ENCODE measurements around the gene RAET1E. TPM values are rescaled to one million over a fixed set of nuclear protein-coding genes. Genes with fewer than 3 reads are reported as not detected.

RAET1E gene
- polyA plus RNA-seq, 10 donors = 0.42 to 1.2 (median 0.83) TPM

DNA sequence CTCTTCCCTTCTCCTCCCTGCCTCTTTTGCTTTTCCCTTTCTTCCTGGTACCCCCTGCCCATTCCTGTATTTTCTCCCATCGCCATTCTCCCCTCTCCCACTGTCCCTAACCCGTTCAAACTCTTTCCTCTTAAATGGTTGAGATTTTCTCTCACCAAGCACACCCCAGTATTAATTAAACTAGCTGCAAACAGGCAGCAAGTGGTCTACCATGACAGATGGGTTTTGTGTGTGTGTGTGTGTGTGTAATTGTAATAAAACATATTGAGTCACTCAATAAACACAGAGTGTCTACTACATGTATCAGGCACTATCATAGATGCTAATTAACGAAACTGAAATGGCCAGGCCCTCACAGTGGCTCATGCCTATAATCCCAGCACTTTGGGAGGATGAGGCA lies 6.7 kb downstream of the RAET1E start:
- no peak for DNase-seq

DNA sequence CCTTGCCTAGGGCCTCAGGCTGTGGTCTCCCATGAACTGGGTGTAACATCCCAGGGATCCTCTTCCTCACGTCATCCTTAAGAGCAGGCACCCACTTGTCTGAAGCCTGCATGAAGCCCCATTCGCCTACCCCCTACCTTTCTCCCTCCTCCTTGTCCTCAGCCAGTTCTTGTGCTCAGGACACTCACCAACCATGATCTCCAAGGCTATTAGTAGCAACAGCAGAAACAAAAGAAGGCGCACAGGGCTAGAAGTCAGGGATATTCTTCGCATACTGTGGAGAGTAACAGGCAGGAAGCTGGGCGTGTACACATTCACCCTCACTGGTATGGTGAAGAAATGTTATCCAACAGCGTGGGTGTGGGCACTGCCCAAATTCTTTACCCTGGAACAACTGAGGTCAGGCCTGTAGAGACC lies 7.3 kb downstream of the RAET1E start:
- DNase-seq = no peak

DNA sequence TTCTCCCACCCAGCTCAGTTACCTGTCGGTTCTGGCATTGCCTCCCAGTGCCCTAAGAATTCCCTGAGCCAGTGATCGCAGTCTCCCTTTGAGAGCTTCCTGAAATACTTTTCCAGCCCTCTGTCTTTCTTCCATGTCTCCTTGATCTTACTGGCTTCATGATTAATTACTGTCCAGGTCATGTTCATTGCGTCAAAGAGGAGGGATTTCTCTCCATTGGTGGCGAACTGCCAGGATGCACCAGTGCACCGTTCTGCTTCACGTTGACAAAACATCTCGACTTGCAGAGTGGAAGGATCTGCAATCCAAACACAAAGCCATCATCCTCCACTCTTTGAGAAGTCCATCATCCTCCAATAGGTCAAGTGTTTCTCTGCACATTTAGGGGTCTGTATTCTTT lies 8.6 kb downstream of the RAET1E start:
- no peak for DNase-seq

DNA sequence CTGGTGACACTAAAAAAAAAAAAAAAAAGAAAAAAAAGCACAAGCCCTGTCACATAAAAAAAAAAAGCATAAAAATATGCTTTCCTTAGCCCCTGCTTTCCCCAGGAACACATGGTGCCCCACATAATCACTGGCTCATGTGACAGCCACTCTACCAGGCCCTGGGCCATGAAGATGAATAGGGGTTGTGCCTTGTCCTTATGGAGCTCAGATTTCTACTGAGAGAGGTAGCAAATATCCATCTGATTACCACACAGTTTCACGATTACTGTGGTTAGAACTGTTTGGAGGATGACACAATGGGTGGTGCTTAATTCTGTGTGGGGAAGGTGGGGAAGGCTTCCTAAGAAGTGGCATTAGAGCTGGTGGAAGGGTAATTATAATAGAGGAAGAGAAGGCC lies 9.3 kb downstream of the RAET1E start:
- no peak for DNase-seq

DNA sequence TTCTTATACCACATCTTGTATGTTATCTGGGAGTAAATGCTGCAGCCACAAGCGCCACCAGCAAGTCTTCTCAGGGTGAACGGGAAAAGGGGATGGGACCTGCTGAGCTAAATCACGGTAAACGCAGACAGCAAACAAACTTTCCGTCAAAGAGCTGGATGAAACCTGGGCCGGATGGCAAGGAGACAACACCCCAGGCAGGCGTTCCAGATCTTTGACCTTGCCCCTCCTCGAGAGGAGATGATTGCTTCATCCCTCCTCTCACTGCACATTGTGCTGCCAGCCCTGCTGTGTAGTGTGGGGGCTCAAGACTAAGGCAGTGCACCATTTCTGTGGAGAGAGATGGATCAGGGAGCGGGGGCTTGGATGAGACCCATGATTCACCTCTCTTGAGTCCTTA lies 9.8 kb downstream of the RAET1E start:
- no peak for DNase-seq

DNA sequence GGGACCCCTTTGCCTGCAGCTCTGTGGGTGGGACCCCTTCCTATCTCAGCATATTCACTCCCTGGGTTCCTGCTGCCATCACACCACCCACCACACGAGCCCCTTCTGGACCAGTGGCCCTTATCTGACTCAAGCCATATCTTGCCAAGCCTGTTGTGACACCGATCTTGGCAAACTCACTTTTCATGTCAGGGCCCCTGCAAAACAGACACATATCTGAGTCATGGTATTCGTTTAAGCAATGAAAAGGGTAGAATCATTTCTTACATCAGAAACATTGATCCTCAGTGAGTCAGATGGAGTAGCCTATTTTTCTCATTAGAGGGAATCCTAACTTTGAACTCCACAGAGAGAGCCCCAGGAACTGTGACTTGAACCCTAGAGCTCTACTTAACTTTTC lies 10.6 kb downstream of the RAET1E start:
- peak in 1 of 3 donors; percentile 22 for DNase-seq

DNA sequence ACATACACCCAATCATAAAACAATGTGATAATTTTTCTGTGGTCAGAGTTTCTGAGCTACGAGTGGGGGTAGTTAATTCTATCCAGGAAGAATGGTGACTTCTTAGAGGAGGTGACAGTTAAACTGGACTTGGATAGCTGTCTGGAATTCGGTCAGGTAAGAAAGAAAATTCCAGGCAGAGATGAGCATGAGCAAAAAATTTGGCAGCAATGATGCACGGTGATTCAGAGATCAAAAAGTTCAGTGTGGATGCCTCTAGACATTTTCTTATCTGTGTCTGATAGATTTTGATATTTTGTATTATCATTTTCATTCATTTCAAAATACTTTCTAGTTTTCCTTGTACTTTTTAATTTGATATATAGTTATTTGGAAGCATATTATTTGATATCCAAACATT lies 12.0 kb downstream of the RAET1E start:
- no peak for DNase-seq

DNA sequence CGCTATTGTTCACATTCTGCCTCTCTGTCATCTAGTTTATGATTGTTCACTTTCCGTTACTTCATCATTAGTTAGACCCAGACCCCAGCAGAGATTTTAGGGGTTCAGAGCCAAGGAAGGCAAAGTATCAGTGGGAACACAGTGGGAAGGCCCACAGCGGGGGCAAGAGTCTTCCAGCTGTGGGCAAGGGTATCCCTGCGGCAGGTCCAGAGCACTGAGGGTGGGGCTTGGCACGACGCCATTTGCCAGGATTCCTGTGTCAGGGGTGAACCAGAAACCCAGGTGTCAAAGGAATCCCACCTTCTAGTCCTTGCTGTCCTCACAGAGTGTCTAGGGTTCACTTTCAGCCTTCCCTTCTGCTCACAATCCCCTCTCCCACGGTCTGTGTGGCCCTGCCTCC lies 13.3 kb downstream of the RAET1E start:
- DNase-seq = no peak

DNA sequence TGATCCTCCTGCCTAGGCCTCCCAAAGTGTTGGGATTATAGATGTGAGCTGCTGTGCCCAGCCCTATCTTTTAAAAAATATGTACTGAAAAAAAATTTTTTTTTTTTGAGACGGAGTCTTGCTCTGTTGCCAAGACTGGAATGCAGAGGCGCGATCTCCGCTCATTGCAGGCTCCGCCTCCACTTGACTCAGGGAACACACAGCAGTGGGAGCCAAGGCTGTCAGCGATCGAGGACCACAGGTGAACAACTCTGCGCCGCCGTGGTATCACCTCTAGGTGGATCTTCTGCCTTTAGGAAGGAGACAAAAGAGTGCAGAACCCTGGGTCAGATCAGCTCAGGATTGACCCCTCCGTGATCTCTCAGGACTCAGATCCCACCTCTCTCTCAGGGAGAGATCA lies 13.7 kb downstream of the RAET1E start:
- no peak for DNase-seq

DNA sequence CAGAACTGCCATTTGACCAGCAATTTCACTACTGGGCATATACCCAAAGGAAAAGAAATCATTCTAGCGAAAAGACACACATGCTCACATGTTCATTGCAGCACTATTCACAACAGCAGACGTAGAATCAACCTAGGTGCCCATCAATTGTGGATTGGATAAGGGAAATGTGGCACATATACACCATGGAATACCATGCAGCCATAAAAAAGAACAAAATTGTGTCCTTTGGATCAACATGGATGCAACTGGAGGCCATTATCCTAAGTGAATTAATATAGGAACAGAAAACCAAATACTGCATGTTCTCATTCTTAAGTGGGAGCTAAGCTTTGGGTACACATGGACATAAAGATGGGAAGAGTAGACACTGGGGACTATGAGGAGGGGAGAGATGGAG lies 16.1 kb downstream of the RAET1E start:
- no peak for DNase-seq

DNA sequence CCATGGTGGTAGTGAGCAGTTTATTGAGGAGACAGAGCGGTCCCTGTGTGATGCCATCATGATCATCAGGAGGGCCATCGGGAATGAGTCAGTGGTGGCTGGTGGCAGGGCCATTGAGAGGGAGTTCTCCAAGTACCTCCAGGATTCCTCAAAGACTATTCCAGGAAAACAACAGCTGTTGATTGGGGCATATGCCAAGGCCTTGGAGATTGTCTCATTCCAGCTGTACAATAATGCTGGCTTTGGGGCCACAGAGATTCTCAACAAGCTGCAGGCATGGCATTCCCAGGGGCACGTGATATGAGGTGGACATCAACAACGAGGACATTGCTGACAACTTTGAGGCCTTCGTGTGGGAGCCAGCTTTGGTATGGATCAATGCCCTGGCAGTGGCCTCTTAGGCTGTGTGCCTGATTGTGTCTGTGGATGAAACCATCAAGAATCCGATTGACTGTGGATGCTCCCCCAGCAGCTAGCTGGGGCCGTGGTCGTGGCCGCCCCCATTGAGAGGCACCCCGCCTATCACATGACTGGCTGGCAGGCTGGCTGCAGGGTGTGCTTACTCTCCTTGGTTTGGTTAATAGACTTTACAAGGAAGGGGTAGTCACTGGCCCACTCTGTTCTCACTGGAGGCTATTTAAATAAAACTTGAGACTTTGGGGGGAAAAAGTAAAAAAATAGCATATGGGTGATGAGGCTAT lies 16.7 kb downstream of the RAET1E start:
- no peak for DNase-seq

DNA sequence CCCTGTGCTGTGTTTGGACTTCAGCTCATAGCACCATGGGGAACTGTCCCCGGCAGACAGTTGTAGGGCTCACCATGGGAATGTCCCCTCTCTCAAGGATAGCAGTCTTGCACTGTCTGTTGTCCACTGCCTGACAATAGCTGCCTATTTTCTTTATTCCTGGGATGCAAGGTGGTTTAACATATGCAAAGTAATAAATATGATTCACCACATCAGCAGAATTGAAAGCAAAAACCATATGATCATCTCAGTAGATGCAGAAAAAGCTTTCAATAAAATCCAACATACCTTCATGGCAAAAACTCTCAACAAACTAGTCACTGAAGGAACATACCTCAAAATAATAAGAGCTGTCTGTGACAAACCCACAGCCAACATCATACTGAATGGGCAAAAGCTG lies 20.3 kb downstream of the RAET1E start:
- no peak for DNase-seq

DNA sequence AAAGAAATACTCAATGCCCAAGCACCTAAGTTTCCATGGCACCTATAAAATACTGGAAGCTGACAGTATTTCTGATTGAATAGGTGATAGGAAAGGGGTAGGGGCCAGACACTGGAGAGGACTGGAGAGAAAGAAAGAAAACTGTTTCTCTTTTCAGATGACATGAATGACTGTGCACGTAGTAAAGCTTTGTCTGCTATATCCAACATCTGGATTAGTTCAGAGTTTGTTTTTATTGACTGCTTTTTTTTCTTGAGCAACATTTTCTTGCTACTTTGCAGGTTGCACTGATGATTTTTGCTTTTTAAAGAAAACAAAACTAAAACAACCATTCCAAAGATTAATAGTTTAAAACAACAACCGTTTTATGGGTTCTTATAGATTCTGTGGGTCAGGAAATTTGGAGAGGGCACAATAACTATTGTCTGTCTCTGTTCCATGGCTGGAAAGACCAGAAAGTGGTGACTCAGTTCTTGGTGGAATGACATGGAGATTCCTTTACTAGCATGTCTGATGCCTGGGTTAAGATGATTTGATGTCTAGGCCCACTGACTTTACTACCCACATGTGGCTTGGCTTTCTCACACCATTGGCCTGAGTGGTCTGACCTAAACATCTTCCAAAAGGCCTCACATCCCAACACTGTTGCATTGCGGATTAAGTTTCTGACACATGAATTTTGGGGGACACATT lies 21.5 kb downstream of the RAET1E start:
- no peak for DNase-seq

DNA sequence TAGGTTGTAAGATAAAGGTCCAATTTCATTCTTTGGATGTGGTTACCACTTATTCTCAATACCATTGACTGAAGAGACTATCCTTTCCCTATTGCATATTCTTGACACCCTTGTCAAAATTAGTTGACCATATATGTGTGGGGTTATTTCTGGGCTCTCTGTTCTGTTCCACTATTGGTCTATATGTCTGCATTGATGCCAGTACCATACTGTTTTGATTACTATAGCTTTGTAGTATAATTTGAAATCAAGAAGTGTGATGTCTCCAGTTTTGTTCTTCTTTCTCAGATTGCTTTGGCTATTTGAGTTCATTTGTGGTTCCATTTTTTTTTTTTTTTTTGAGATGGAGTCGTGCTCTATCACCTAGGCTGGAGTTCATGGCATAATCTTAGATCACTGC lies 25.7 kb downstream of the RAET1E start:
- no peak for DNase-seq

DNA sequence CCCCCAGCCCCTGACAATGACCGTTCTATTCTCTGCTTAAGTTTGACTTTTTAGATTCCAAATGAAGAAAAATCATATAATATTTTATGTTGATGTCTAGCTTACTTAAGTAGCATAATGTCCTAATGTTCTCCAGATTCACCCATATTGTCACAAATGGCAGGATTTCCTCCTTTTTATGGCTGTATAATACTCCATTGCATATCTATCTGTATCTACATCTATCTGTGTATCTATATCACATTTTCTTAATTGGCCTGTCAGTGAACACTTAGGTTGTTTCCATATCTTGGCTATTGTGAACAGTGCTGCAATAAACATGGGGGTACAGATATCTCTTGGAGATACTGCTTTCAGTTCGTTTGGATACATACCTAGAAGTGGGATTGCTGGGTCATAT lies 26.7 kb downstream of the RAET1E start:
- DNase-seq = no peak

DNA sequence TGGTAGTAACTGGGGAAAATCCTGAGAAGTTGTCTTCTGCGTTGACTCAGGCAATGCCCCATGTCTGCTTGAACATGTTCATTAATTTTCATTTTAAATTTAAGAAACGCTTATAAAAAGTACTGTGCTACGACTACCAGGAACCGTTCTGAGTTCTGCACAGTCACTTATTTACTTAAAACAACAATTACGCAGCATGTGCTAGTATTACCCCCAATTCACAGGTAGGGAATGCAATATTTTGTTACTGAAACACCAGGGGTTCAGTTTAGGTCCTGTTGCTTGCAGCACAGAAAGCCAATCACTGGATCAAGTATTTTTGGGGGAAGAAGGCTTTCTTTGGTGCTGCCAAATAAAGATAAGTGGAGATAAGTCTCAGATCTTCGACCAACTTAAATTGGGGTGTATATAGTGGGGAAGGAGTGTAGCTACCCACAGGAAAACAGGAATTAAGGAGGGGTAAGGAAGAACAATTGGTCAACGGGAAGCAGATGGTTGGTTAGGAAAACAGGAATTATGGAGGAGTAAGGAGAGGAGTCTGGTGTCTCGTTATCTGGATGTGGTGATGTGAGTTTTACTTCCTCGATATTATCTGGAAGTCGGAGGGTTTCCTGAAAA lies 28.5 kb downstream of the RAET1E start:
- no peak for DNase-seq

DNA sequence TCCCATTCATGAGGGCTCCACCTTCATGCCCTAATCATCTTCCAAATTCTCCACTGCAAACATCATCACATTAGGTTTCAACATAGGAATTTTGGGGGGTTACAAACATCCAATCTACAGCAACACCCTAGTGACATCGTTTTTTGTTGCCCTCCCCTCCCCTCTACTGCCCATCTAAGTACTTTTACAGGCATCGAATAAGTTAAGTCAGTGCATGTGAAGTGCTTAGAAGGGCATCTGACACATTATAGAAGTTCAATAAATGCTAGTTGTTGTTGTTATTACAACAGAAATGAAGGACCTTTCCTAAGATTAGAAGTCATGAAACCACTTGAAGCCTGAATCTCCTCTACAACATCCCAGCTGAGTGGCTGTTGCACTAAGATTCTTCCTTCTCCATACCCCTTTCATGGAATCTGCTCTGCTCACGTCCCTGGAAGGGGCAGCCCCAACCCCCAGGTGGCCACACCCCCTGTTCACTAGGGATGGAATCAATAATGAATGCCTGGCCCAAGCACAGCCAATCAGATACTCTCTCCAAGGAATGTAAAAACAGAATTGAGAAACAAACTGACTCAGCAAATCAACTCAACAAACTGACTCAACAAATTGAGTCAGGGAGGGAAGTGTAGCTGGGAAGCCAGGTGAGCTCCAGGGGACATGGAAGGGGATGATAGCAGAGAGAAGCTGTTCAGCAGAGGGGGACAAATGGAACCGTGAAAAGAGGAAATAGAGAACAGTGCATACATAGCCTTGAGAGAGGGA lies 29.9 kb downstream of the RAET1E start:
- DNase-seq = no peak

DNA sequence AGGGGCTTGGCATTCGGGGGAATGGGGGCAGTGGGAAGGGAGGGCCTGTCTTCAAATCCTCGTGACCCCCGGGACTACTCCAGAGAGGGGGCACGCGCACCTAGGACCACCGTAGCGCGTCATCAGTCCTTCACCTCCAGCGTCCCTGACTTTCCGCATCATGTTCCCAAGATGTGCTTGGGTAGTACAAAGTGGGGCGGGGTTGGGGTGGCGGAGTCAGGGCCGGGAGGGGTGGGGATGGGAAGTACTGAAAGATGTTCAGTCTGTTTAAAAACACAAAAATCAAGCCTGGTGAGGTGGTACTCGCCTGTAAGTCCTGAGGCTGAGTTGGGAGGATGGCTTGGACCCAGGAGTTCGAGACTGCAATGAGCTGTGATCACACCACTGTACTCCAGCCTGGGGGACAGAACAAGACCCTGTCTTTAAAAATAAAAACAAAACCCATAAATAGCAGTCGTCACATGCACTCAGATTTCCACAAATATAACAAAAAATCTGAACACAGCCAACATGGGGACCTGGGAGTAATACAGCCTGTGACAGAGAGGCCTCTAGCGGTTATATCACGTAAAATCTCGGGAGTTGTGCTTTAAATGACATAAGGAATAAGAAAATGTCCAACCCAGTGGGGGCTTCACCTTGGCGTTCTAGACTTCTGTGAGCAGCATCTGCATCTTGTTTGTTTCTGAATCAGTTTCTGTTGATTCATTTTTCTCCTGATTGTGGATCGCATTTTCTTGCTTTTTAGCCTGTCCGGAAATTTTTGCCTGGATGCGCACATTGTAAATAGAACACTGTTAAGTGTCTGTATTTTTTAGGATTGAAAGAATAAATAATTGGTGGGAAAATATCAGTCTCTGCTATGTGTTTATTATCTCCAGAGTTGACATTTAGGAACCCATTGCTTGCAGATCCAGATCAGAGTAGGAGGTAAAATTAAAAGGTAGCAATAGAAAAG lies 33.1 kb downstream of the RAET1E start:
- peak; percentile 60 to 82 (median 69) for DNase-seq

DNA sequence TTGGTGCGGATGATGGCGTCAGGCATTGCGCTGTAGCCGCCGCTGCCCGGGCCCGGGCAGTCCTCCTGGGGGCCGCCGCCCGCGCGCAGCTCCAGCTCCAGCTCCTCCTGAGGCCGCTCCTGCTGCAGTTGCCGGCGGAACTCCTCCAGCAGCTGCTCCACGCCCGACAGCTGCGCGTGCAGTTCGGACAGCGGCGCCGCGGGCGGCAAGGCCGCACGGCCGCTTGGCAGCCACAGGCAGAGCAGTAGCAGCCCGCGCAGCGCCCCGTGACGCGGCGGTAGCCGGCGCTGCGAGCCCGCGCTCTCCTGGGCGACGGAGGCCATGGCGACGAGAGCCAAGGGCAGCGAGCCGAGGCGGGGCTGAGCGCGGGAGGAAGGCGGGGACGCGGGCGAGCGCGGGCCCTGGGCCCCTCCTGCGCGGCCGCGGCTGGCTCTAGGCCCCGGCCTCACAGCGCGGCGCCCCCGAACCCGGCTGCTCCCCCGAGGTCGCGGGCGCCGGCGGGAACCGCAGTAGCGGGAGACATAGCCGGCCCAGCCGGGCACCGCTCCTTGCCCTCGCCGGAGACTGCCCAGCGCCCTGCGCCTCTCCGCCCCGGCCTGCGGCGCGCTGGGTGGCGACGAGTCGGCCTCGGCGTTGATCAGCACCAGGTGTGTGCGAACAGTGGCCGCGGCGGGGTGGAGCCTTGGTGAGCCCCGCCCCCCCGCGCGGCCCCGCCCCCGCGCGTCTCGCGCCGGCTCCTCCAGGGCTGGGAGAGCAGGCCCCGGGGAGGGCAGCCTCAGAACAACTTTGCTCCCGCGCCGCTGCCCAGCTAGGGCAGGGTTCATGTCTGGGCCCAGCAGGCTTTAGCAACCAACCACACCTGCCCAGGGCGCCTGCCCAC lies 34.0 kb downstream of the RAET1E start, which contains the start of gene LRP11:
Gene LRP11, minus strand, starts transcription at position 662 of the 880 bp plus-strand sequence. Its CDS starts 339 bp downstream, at position 323.
- peak; percentile 77 to 93 (median 79) for DNase-seq
